Coronary artery (tissue), 2 donors: ENCODE results near the gene CDR2L.

Experiments used
- DNase-seq: peaks from one replicate; pipeline ENCODE4 v3.0.0-alpha.2; 2017; ENCODE audit warnings: low spot score
- H3K27ac ChIP-seq, 2 donors: fragments of 200-600 bp; sonication (generic); one replicate each; pipeline ENCODE4 v1.5.1; 2016 to 2019
- H3K4me3 ChIP-seq: fragments of 200-600 bp; sonication (generic); 2 replicates; pipeline ENCODE4 v1.5.1; 2016; ENCODE audit warnings: mild to moderate bottlenecking, moderate library complexity
- TF ChIP-seq, protein P1 (sequence below): fragments of 200-600 bp; sonication (generic); IDR thresholded peaks from one replicate; pipeline ENCODE4 v1.5.1; 2019; ENCODE audit warnings: antibody characterized with exemption

Gene CDR2L

DNA sequence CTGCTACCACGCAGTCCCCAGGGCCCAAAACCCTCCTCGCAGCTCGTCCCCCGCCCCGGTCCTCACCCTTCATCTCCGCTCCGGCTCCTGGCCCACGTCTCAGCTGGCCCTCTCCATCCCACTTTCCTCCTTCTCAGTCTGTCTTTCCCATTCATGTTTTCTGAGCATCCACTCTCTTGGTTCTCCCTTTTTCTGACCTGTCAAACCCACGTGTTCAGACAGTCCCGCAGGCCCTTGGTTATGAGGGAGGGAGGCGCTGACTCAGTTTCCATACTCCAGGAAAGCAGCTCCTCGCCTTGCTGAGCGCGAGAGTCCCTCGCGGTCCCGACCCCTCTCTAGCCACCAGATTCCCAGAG lies 14.5 kb upstream of the CDR2L start:
- TF ChIP-seq, protein P1, sequence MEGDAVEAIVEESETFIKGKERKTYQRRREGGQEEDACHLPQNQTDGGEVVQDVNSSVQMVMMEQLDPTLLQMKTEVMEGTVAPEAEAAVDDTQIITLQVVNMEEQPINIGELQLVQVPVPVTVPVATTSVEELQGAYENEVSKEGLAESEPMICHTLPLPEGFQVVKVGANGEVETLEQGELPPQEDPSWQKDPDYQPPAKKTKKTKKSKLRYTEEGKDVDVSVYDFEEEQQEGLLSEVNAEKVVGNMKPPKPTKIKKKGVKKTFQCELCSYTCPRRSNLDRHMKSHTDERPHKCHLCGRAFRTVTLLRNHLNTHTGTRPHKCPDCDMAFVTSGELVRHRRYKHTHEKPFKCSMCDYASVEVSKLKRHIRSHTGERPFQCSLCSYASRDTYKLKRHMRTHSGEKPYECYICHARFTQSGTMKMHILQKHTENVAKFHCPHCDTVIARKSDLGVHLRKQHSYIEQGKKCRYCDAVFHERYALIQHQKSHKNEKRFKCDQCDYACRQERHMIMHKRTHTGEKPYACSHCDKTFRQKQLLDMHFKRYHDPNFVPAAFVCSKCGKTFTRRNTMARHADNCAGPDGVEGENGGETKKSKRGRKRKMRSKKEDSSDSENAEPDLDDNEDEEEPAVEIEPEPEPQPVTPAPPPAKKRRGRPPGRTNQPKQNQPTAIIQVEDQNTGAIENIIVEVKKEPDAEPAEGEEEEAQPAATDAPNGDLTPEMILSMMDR, result no peak
- Histone ChIP-seq H3K27ac (peak overlapping the region in 1 of 2 donors; percentile 19), H3K4me3 (peak overlapping the region; percentile 70)
- no peak for DNase-seq

DNA sequence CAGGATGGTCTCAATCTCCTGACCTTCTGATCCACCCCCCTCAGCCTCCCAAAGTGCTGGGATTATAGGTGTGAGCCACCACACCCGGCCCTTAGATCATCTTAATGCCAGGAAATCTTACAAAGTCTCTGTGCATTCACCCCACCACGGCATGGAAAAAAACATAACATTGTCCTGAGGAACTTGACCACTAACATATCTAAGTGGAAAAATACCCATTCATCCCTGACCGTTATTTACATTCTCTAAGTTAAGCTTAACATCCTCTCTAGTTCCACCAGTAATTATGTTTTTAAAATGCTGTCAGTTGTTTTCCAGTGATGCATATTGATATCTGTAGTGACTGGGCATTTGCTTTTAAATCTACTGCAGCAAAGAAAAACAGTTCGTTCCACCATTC lies 11.5 kb upstream of the CDR2L start:
- DNase-seq, result no peak
- TF ChIP-seq, protein P1, result no peak
- no peak overlapping the region for H3K27ac ChIP-seq
- H3K4me3 ChIP-seq, result no peak overlapping the region

GRCh38 chr17:74977802-74978201 lies 9.6 kb upstream of the CDR2L start:
- TF ChIP-seq, protein P1, result no peak
- Histone ChIP-seq H3K4me3 (no peak overlapping the region), H3K27ac (no peak overlapping the region)
- DNase-seq, result no peak

- no peak overlapping the region for H3K27ac ChIP-seq
- TF ChIP-seq, protein P1, result no peak
- H3K4me3 ChIP-seq, result no peak overlapping the region
- no peak for DNase-seq
Measured at GRCh38 chr17:74978240-74978639, 9.2 kb upstream of the CDR2L start.

GRCh38 chr17:74979408-74980146 lies 7.9 kb upstream of the CDR2L start:
- DNase-seq, result no peak
- no peak overlapping the region for H3K4me3 ChIP-seq
- H3K27ac ChIP-seq, result no peak overlapping the region
- TF ChIP-seq, protein P1, result no peak

DNA sequence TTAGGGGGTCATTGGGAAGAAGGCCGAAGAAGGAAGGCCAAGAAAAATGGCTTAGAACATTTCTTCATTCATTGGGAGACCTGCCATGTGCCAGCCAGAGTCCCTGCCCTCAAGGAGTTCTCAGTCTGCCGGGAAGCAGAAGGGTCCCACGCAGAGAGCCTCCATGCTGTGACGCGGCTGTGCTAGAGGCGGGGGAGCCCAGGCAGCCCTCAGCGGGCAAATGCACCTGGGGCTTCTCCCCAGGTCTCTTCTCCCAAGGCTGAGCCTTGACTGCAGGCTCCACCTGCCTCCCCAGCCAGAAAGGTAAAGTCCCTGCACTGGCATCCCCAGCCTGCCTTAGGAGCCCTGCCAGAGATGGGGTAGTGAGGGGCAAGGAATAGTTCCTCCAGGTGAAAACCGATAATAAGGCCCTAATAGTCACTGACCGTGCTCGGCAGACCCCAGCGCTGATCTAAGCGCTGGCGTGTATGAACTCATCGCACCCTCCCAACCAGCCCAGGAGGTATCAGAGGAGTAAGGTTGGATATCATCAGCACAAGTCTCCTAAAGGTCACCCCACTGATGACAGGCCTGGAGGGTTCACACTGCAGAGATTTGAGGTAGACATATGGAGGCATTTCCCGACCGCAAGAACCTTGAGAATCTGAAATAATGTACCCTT lies 6.0 kb upstream of the CDR2L start:
- Histone ChIP-seq H3K4me3 (peak overlapping the region; percentile 89), H3K27ac (peak overlapping the region; percentile 65 to 93)
- DNase-seq, result no peak
- TF ChIP-seq, protein P1, result no peak
